NOMO-1 treated with dmso at 0.1 percent for 144 hours (cell line): Measurements from ENCODE around the gene HAND1.

Experiments used
- DNase-seq: peaks from one replicate; lab custom pipeline; 2025; ENCODE audit not compliant: unreplicated experiment; lab: John Stamatoyannopoulos, UW

Gene HAND1

GRCh38 chr5:154461531-154461930, 16.5 kb downstream of the HAND1 start:
- no peak for DNase-seq

- DNase-seq: no peak
These were observed 17.9 kb downstream of the HAND1 start for GRCh38 chr5:154460172-154460571.

- no peak for DNase-seq
These were observed 19.0 kb downstream of the HAND1 start for GRCh38 chr5:154459015-154459414.

- DNase-seq: no peak
These were observed 21.5 kb downstream of the HAND1 start for GRCh38 chr5:154456540-154456939.

- no peak for DNase-seq
These were observed 22.4 kb downstream of the HAND1 start for GRCh38 chr5:154455585-154455984.

GRCh38 chr5:154451957-154452356, 26.1 kb downstream of the HAND1 start:
- DNase-seq: no peak

- no peak for DNase-seq
These were observed 28.2 kb downstream of the HAND1 start for GRCh38 chr5:154449786-154450185.

GRCh38 chr5:154447089-154447725, 30.8 kb downstream of the HAND1 start:
- no peak for DNase-seq

GRCh38 chr5:154446195-154447088, 31.6 kb downstream of the HAND1 start:
- DNase-seq: no peak

GRCh38 chr5:154445422-154446194, 32.4 kb downstream of the HAND1 start, which contains the start of gene SAP30L:
Gene SAP30L, plus strand, starts transcription at chr5:154445997. Its CDS starts 608 bp downstream, at chr5:154446605.
- peak; percentile 86 for DNase-seq

GRCh38 chr5:154444556-154445421, 33.2 kb downstream of the HAND1 start:
- DNase-seq: no peak

GRCh38 chr5:154442801-154443200, 35.2 kb downstream of the HAND1 start:
- DNase-seq: no peak

- DNase-seq: no peak
These were observed 37.5 kb downstream of the HAND1 start for GRCh38 chr5:154440540-154440939.

GRCh38 chr5:154437281-154437965, 40.6 kb downstream of the HAND1 start:
- DNase-seq: no peak

GRCh38 chr5:154435226-154435625, 42.8 kb downstream of the HAND1 start:
- no peak for DNase-seq

- no peak for DNase-seq
These were observed 46.9 kb downstream of the HAND1 start for GRCh38 chr5:154430961-154431630.

- DNase-seq: no peak
These were observed 47.6 kb downstream of the HAND1 start for GRCh38 chr5:154430466-154430865.

- DNase-seq: no peak
These were observed 48.7 kb downstream of the HAND1 start for GRCh38 chr5:154429341-154429740.

GRCh38 chr5:154428208-154428607, 49.8 kb downstream of the HAND1 start:
- DNase-seq: no peak
